ENCODE data around the gene ZBTB9. TPM values are rescaled to one million over a fixed set of nuclear protein-coding genes. Genes with fewer than 3 reads are reported as not detected.

The ZBTB9 gene
- total RNA-seq, 1 donor from 2014 or later: 7.6 TPM

GRCh38 chr6:33450434-33450833 is 3.9 kb upstream of the ZBTB9 start:
- Histone ChIP-seq H3K36me3 (ENCODE audit: control insufficient read depth, insufficient read depth, low read length) (peaks cover 1% of the 10 kb centered on the region), H3K27me3 (ENCODE audit: control insufficient read depth, insufficient read depth, low read length) (no peaks in the 10 kb centered on the region), H3K4me3 (ENCODE audit: low read depth, low read length) (no peak overlapping the region)
- DNase-seq (ENCODE audit: low read depth): no peak
- no peak for TF ChIP-seq CTCF (IDR thresholded peaks at IDR 0.05; ENCODE audit: insufficient read depth, low read length, poor library complexity, severe bottlenecking)

GRCh38 chr6:33451606-33452005 is 2.8 kb upstream of the ZBTB9 start:
- TF ChIP-seq CTCF (IDR thresholded peaks at IDR 0.05; ENCODE audit: insufficient read depth, low read length, poor library complexity, severe bottlenecking): no peak
- Histone ChIP-seq H3K27me3 (ENCODE audit: control insufficient read depth, insufficient read depth, low read length) (no peaks in the 10 kb centered on the region), H3K36me3 (ENCODE audit: control insufficient read depth, insufficient read depth, low read length) (peaks cover 4% of the 10 kb centered on the region), H3K4me3 (ENCODE audit: low read depth, low read length) (no peak overlapping the region)
- DNase-seq (ENCODE audit: low read depth): no peak

- no peak for TF ChIP-seq CTCF (IDR thresholded peaks at IDR 0.05; ENCODE audit: insufficient read depth, low read length, poor library complexity, severe bottlenecking)
- no peak for DNase-seq (ENCODE audit: low read depth)
- Histone ChIP-seq H3K27me3 (ENCODE audit: control insufficient read depth, insufficient read depth, low read length) (no peaks in the 10 kb centered on the region), H3K36me3 (ENCODE audit: control insufficient read depth, insufficient read depth, low read length) (peaks cover 4% of the 10 kb centered on the region), H3K4me3 (ENCODE audit: low read depth, low read length) (no peak overlapping the region)
Measured at GRCh38 chr6:33452496-33452895, 1.9 kb upstream of the ZBTB9 start.

GRCh38 chr6:33453393-33454008 is 875 bp upstream of the ZBTB9 start:
- no peak for TF ChIP-seq CTCF (IDR thresholded peaks at IDR 0.05; ENCODE audit: insufficient read depth, low read length, poor library complexity, severe bottlenecking)
- no peak for DNase-seq (ENCODE audit: low read depth)
- H3K4me3 ChIP-seq (ENCODE audit: low read depth, low read length): peak overlapping the region; percentile 75
- H3K36me3 ChIP-seq (ENCODE audit: control insufficient read depth, insufficient read depth, low read length): peaks cover 2% of the 10 kb centered on the region
- no peaks in the 10 kb centered on the region for H3K27me3 ChIP-seq (ENCODE audit: control insufficient read depth, insufficient read depth, low read length)

- no peak for DNase-seq (ENCODE audit: low read depth)
- Histone ChIP-seq H3K4me3 (ENCODE audit: low read depth, low read length) (peak overlapping the region; percentile 75), H3K27me3 (ENCODE audit: control insufficient read depth, insufficient read depth, low read length) (no peaks in the 10 kb centered on the region), H3K36me3 (ENCODE audit: control insufficient read depth, insufficient read depth, low read length) (peaks cover 2% of the 10 kb centered on the region)
- no peak for TF ChIP-seq CTCF (IDR thresholded peaks at IDR 0.05; ENCODE audit: insufficient read depth, low read length, poor library complexity, severe bottlenecking)
Measured at GRCh38 chr6:33455051-33455450, 675 bp downstream of the ZBTB9 start.

GRCh38 chr6:33456156-33456555 is 1.8 kb downstream of the ZBTB9 start:
- no peak for DNase-seq (ENCODE audit: low read depth)
- no peaks in the 10 kb centered on the region for H3K27me3 ChIP-seq (ENCODE audit: control insufficient read depth, insufficient read depth, low read length)
- no peak for TF ChIP-seq CTCF (IDR thresholded peaks at IDR 0.05; ENCODE audit: insufficient read depth, low read length, poor library complexity, severe bottlenecking)
- no peak overlapping the region for H3K4me3 ChIP-seq (ENCODE audit: low read depth, low read length)
- peaks cover 2% of the 10 kb centered on the region for H3K36me3 ChIP-seq (ENCODE audit: control insufficient read depth, insufficient read depth, low read length)

All from kidney epithelial cell (primary cell).